Right lobe of liver (tissue), 4 donors: Measurements from ENCODE around the gene TNS3.

Experiments
- POLR2A ChIP-seq: fragments of 450-650 bp; IDR thresholded peaks from one replicate; pipeline ENCODE4 v1.6.1; 2017; ENCODE audit warnings: antibody characterized with exemption, mild to moderate bottlenecking
- TF ChIP-seq, protein P1 (sequence below), 4 donors: fragments of 200-600 bp in 3 of 4; fragments of 450-650 bp in 1 of 4; IDR thresholded peaks; one replicate each; pipeline versions ENCODE4 v1.5.1 to v1.8.0; 2016 to 2022; ENCODE audit warnings: antibody characterized with exemption in 4 of 4, mild to moderate bottlenecking in 2 of 4
- donor health status: DM: no; HTN: no; CAD: no.
- donor health status: DM: no; HTN: no; CAD: no.
- donor health status: DM: no; HTN: yes; CAD: no.

DNA sequence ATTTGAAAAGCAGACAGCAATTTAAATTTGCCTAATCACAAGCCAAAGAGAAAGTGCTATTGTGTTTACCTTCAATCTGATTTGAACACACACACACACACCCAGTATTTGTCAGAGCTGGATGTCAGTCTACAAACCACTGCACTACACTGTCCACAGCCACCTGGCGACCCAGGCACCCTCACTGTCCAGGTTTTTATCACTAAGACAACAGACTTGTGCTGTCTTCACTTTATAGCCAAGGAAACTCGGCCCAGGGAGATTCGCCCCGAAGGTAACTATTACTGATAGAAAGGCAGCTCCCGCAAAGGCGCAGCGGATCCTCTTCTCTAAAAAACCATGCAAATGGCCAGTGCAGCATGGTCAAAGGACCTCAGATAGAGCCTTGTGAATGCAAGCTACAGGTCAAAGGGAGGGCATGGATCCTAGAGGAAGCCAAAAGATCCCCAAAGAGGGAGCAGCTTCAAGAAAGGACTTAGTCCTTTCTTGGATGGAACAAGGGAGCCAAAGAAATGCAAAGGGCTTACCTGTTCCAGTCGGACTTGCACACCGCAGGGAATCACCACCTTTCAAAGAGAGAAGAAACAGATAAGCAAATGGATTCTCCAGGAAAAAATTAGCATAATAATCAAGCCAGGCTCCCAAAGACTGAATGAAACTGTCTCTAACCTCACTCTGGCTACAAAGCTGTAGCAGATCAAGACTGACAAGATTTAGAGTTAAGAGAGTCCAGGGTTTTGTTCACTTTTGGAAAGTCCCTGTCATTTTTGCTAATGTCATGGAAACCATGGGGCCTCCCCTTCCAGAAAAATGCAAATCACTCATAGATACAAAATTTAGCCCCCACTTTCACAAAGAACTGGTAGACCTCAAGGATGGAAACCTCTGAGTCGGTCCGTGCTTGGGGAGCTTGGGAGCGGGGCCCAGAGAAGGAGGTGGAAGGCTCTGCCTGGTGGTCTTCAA lies 101.1 kb downstream of the TNS3 start:
- TF ChIP-seq, protein P1, sequence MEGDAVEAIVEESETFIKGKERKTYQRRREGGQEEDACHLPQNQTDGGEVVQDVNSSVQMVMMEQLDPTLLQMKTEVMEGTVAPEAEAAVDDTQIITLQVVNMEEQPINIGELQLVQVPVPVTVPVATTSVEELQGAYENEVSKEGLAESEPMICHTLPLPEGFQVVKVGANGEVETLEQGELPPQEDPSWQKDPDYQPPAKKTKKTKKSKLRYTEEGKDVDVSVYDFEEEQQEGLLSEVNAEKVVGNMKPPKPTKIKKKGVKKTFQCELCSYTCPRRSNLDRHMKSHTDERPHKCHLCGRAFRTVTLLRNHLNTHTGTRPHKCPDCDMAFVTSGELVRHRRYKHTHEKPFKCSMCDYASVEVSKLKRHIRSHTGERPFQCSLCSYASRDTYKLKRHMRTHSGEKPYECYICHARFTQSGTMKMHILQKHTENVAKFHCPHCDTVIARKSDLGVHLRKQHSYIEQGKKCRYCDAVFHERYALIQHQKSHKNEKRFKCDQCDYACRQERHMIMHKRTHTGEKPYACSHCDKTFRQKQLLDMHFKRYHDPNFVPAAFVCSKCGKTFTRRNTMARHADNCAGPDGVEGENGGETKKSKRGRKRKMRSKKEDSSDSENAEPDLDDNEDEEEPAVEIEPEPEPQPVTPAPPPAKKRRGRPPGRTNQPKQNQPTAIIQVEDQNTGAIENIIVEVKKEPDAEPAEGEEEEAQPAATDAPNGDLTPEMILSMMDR (IDR thresholded peaks at IDR 0.05) = no peak
- no peak for TF ChIP-seq POLR2A
